HT-29 (cell line): ENCODE measurements around the gene CCDC154. TPM values are rescaled to one million over a fixed set of nuclear protein-coding genes. Genes with fewer than 3 reads are reported as not detected.
A peak's percentile ranks its signal among the peaks of the same experiment; 100 is the strongest.
"Not testable (repeated sequence)": the region's sequence is repeated elsewhere in the genome, so short reads cannot be mapped to it uniquely, and the experiment has no call there.

Experiments
- DNase-seq: peaks from one replicate; pipeline ENCODE4 v3.0.0-alpha.2; 2015; ENCODE audit warnings: low spot score
- total RNA-seq: library from RNA; depleted of rRNA; stranded (reverse); fragments of >200 nt; shearing (Covaris generic); gene quantifications from 2 replicates; pipeline ENCODE4 v1.2.3, GENCODE V29; 2014; rRNA removed

CCDC154 gene
- not detected in 2 replicates for total RNA-seq

GRCh38 chr16:1443980-1444729 lies at the start of gene CCDC154:
Gene CCDC154, minus strand, starts transcription at chr16:1444556. Its CDS starts 234 bp downstream, at chr16:1444322.
- DNase-seq: no peak

DNA sequence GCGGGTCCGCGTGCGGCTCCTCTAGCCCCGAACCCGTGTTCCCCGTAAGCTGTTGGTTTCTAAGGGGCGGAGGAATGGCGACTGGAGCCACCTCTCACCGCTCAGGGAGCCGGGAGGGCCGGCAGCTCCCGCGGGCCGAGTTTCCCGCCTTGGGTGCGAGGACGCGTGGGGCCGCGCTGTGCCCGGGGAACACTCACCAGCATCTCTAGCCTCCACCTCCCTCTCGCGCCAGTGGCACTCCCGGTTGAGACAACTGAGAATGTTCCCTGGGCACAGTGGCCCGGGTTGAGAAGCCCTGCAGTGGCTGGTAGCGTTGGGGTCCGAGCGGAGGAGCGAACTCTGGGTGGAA lies 49.4 kb upstream of the CCDC154 start:
- DNase-seq: peak; percentile 25

GRCh38 chr16:1492923-1493745 lies 48.8 kb upstream of the CCDC154 start, which contains the start of gene TELO2:
Gene TELO2, plus strand, starts transcription at chr16:1493360. Its CDS starts 922 bp downstream, at chr16:1494282.
- DNase-seq: peak; percentile 79

DNA sequence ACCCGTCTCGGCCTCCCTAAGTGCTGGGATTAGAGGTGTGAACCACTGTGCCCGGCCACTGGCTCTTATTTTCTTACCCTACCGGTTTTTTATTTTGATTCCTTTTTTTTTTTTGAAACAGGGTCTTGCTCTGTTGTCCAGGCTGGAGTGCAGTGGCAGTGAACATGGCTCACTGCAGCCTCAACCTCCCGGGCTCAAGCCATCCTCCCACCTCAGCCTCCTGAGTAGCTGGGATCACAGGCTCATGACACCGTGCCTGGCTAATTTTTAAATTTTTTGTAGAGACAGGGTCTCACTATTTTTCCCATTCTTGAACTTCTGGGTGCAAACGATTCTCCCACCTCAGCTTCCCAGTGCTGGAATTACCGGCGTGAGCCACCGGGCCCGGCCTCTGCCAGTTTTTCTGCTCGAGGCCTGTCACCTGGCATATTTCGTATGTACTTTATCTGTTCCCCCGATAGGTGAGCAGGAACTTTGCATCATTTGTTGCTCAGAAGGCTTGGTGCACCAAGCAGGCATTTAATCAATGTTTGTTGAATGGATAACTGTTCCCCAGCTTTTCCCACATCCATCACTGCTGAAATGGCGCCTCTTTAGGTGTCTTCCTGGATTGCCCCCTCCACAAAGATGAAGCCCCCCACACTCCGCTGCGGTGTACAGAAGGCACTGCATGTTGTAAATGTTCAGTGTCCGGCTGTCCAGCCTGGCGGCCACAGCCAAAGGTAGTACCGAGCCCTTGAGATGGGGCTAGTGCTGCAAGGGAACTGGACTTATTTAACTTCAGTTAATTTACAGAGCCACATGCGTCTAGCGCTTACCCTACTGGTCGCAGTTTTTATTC lies 47.9 kb upstream of the CCDC154 start:
- DNase-seq: peak; percentile 10

- DNase-seq: no peak
These were observed 47.0 kb upstream of the CCDC154 start for GRCh38 chr16:1491327-1491726.

GRCh38 chr16:1489077-1489476 lies 44.7 kb upstream of the CCDC154 start:
- no peak for DNase-seq

DNA sequence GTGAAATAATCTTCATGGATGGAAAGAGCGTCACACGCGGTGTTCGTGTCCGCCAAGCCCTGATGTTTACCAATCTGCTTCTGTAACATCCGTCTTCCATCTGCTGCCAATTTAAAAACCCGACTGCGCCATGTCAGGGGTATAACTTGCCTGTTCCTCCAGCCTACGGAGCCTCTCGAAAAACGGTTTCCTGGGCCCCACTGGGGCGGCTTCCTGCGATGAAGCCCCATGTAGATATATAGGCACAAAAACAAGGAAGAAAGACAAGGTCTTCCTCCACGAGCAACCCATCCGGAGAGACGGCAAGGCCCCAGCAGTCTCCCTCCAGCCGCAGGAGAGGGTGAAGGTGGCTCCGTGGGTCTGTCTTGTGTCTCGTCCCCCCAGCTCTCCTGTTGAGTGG lies 44.3 kb upstream of the CCDC154 start, which contains the start of gene PTX4:
PTX4 (minus strand) TSS at position 326 of the 400 bp plus-strand sequence; CDS start at position 291, 35 bp downstream.
- no peak for DNase-seq

DNA sequence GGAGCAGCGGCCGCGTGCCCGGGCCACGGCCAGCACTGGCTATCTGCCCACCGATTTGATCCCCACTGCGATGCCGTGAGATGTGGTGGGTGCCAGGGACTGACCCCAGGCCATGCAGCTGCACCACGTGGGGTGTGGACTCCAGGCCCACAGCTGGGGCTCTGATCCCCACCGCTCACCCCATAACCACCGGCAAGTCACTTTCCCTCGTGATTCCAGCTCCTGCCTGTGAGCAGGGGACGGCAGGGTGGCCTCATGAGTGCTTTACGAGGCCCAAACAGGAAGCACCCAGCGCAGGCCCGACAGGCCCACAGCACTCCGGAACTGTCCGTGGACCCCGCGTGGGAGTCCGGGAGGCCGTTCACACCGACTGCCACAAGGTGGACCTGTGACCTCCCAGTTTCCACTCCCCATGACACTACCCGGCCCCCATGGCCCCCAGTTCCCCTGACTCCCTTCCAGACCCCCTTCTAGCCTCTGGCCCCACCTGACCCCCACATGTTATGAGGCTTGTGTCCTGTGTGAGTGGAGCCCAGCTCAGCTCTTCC lies 43.8 kb upstream of the CCDC154 start:
- no peak for DNase-seq

DNA sequence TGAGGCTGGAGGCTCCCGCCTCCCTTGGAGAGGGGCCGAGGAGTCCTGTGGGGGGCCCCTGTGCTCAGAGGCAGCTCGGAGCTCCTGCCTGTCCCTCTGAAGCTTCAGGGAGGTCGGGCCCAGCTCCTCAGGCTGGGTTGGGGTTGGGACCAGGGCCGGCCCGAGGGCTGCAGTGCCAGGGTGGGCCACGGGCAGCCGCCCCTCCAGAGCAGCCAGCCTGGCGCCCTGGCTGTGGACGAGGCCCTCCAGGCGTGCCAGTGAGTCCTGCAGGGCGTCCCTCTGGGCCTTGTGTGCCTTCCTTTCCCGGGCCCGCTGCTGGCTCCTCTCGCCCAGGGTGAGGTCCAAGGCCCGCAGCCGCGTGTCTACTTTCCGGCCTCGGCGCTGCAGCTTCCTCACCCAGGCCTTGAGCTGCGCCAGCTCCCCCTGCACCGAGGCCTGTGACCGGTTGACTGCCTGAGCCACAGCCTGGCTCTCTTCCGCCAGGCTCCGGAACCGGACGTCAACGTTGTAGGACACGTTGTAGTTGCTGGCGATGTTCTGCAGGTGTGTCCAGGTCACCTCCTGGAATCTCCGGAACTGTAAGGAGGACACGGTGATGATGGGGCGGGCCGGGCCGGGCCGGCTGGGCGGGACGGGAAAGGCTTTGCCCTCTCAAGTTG lies 43.2 kb upstream of the CCDC154 start:
- DNase-seq: no peak

- no peak for DNase-seq
These were observed 42.4 kb upstream of the CCDC154 start for GRCh38 chr16:1486551-1487390.

DNA sequence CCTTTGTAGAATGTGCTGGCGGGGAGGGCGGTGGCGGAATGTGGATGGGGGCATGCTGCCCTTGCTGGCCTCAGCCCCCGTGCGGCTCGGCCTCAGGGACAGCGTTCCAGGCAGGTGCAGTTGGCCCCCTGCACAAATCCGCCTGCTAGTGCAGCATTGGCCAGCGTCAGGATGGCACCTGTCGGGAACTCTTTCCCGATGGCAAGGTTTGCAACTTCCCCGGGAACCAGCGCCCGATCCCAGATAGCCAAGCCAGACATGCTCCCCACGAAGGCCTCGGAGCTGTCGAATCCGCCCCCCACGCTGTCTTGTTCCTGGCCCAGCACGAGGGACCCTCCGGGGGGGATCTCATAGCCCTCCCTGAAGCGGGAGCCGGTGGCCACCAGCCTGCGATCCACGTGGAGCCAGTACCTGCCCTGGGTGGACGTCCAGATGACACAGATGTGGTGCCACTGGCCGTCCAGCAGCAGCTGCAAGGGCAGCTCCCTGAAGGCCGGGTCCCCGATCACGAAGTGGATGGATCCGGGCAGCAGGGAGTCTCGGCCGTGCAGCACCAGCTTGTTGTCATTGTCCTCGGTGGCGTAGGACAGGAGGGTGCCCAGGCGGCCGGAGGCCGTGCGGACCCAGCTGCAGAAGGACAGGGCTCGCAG lies 41.6 kb upstream of the CCDC154 start:
- no peak for DNase-seq

GRCh38 chr16:1481906-1482835 lies 37.8 kb upstream of the CCDC154 start:
- no peak for DNase-seq

GRCh38 chr16:1478937-1479336 lies 34.6 kb upstream of the CCDC154 start:
- DNase-seq: not testable (repeated sequence)

GRCh38 chr16:1477033-1477432 lies 32.7 kb upstream of the CCDC154 start:
- no peak for DNase-seq

- DNase-seq: no peak
These were observed 31.3 kb upstream of the CCDC154 start for GRCh38 chr16:1475552-1476114.

DNA sequence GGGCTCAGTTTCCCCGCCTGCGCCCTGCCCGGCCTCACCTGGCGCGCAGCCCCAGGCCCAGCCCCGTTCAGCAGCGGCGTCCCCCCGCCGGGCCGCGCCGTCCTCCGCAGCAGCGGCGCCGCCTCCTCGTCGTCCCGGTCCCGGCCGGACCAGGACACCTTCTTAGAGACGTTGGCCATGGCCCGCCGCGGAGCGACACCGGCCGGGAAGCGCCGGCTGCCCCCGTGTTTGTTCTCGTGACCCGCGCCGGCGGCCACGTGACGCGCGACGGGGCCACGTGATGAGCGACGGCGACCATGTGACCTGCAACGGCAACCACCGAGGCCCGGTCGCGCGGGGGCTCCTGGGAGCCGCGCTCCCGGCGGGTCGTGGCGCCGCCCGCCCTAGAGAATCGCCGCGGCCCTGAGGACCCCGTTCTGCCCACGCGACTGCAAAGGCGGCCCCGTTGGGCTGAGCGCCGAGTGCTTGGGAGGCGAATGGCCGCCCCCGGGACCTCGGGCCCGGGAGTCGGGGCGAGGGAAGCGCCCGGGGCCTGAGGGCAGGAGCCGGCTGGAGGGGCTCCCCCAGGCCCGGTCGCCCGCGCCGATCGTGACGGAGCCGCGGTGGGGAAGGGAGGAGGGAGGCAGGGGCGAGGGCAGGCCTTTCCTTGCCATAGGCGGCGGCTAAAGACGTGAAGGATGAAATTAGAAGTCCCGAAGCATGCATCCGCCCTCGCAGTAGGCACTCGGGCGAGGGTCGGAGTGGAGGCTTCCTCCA lies 30.6 kb upstream of the CCDC154 start, which contains the start of gene CLCN7:
CLCN7 (minus strand) TSS at position 233 of the 756 bp plus-strand sequence; CDS start at position 179, 54 bp downstream.
- peak; percentile 76 for DNase-seq
